HEK293 (cell line): Measurements from ENCODE around the gene TRAFD1.

ENCODE experiments used
- BCL11B ChIP-seq: fragments of 450-650 bp; formaldehyde crosslinking; IDR thresholded peaks from 2 replicates; pipeline ENCODE4 v1.5.1; 2016; ENCODE audit warnings: low read depth, missing biosample characterization, missing genetic modification characterization
- ZNF174 ChIP-seq: fragments of 450-650 bp; formaldehyde crosslinking; IDR thresholded peaks from 2 replicates; pipeline ENCODE4 v1.5.0; 2017; ENCODE audit warnings: missing biosample characterization, mild to moderate bottlenecking, missing genetic modification characterization
- ZNF274 ChIP-seq, 2 experiments: fragments of 200-500 bp in 1 of 2; fragments of 450-650 bp in 1 of 2; sonication (Bioruptor generic) in 1 of 2; formaldehyde crosslinking in 1 of 2; IDR thresholded peaks; 2 replicates each; pipeline versions ENCODE4 v1.5.1 to v1.6.1; 2014 to 2016; ENCODE audit warnings: borderline replicate concordance in 1 of 2, inconsistent platforms in 1 of 2, low read length in 1 of 2, missing biosample characterization in 1 of 2, missing genetic modification characterization in 1 of 2
- ZNF473 ChIP-seq: fragments of 450-650 bp; formaldehyde crosslinking; IDR thresholded peaks from 2 replicates; pipeline ENCODE4 v1.5.1; 2017; ENCODE audit warnings: missing biosample characterization, missing genetic modification characterization
- ZNF558 ChIP-seq: fragments of 450-650 bp; formaldehyde crosslinking; IDR thresholded peaks from 2 replicates; pipeline ENCODE4 v1.5.1; 2016; ENCODE audit warnings: missing biosample characterization, missing genetic modification characterization
- ZNF747 ChIP-seq: fragments of 450-650 bp; formaldehyde crosslinking; IDR thresholded peaks from 2 replicates; pipeline ENCODE4 v1.5.1; 2016; ENCODE audit warnings: missing biosample characterization, missing genetic modification characterization
- TF ChIP-seq, protein P1 (sequence below): fragments of 450-650 bp; formaldehyde crosslinking; IDR thresholded peaks from 2 replicates; pipeline ENCODE4 v1.5.1; 2016; ENCODE audit warnings: missing biosample characterization, missing genetic modification characterization
- TF ChIP-seq, protein P2 (sequence below): fragments of 450-650 bp; formaldehyde crosslinking; IDR thresholded peaks from 2 replicates; pipeline ENCODE4 v1.5.1; 2016; ENCODE audit warnings: missing biosample characterization, missing genetic modification characterization

DNA sequence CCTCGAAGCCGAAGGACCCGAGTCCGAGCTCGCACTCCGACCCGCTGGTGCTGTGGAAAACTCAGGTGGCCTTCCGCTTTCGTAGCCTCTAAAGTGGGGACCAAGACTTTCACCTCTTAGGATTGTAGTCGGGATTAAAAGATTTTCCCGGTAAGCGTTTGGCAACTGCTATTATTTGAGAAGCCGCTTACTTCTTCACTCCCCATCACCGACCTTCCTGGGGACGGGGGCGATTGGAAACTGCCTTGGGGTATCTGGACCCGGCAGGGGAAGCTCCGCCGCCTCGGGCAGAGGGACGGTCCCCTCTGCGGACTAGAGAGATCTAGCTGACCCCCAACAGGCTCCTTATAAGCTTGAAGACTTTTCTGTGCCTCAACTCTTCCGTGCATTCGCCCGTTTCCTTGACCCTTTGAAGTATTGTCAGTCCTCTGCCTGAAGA is 659 bp downstream of the TRAFD1 start:
- TF ChIP-seq, protein P1, sequence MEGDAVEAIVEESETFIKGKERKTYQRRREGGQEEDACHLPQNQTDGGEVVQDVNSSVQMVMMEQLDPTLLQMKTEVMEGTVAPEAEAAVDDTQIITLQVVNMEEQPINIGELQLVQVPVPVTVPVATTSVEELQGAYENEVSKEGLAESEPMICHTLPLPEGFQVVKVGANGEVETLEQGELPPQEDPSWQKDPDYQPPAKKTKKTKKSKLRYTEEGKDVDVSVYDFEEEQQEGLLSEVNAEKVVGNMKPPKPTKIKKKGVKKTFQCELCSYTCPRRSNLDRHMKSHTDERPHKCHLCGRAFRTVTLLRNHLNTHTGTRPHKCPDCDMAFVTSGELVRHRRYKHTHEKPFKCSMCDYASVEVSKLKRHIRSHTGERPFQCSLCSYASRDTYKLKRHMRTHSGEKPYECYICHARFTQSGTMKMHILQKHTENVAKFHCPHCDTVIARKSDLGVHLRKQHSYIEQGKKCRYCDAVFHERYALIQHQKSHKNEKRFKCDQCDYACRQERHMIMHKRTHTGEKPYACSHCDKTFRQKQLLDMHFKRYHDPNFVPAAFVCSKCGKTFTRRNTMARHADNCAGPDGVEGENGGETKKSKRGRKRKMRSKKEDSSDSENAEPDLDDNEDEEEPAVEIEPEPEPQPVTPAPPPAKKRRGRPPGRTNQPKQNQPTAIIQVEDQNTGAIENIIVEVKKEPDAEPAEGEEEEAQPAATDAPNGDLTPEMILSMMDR (tag by site-specific recombination), result no peak
- TF ChIP-seq BCL11B (no peak), ZNF558 (tag by site-specific recombination) (no peak), ZNF274 (IDR thresholded peaks at IDR 0.05; ENCODE audit: low read length) (no peak), ZNF274 (tag by site-specific recombination; IDR thresholded peaks at IDR 0.05; ENCODE audit: borderline replicate concordance) (no peak), ZNF747 (no peak), ZNF473 (no peak), ZNF174 (tag by site-specific recombination) (no peak)
- TF ChIP-seq, protein P2, sequence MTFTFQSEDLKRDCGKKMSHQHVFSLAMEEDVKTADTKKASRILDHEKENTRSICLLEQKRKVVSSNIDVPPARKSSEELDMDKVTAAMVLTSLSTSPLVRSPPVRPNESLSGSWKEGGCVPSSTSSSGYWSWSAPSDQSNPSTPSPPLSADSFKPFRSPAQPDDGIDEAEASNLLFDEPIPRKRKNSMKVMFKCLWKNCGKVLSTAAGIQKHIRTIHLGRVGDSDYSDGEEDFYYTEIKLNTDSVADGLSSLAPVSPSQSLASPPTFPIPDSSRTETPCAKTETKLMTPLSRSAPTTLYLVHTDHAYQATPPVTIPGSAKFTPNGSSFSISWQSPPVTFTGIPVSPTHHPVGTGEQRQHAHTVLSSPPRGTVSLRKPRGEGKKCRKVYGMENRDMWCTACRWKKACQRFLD (tag by site-specific recombination), result no peak
